ENCODE measurements around the gene AGO3.

AGO3 gene

DNA sequence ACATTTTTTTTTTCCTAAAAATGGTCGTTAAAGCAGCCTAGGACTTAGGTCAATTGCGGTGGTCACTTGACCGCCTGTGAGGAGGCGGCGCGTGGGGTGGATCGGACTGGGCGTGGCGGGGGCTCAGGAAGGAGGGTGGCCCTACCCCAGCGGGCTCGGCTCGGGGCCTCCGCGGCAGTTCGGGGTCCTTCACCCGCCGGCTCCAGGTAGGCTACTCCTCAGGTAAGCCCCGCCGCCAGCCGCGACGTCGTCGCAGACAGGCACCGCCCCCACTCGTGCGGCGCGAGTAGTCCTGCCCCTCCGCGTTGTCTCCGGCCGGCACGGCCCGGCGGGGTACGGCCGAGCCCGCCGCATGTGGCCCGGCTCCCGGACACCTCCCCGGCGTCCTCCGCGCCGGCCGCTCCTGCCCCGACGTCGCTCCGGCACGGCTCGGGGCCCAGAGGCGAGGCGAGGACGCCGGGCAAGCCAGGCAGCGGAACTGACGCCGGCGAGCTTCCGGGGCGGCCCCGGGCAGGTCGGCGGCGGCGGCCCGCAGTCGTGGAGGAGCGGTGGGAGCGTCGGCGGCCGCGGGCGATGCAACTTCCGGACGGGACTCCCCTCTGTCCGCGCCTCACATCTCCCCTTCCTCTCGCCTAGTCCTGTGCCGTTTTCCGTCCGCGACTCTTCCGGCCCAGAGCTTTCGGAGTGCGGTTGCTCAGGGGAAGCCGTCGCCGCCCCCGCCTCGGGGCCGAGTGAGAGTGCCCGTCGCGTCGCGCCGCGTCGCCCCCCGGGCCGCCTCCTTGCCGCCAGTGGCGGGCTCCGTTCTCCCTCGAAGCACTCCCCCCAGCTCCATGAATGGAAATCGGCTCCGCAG, at the start of gene AGO3:
TSS of gene AGO3 (plus strand) at position 513 of the 853 bp plus-strand sequence. CDS start at position 835, 322 bp downstream.
- TF ChIP-seq ESRRG (CRISPR knock-in tag; IDR thresholded peaks at IDR 0.05): no peak
- no peak for TF ChIP-seq OSR1 (CRISPR knock-in tag; IDR thresholded peaks at IDR 0.05)
- TF ChIP-seq, protein P1, sequence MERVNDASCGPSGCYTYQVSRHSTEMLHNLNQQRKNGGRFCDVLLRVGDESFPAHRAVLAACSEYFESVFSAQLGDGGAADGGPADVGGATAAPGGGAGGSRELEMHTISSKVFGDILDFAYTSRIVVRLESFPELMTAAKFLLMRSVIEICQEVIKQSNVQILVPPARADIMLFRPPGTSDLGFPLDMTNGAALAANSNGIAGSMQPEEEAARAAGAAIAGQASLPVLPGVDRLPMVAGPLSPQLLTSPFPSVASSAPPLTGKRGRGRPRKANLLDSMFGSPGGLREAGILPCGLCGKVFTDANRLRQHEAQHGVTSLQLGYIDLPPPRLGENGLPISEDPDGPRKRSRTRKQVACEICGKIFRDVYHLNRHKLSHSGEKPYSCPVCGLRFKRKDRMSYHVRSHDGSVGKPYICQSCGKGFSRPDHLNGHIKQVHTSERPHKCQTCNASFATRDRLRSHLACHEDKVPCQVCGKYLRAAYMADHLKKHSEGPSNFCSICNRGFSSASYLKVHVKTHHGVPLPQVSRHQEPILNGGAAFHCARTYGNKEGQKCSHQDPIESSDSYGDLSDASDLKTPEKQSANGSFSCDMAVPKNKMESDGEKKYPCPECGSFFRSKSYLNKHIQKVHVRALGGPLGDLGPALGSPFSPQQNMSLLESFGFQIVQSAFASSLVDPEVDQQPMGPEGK (CRISPR knock-in tag; IDR thresholded peaks at IDR 0.05; ENCODE audit: borderline replicate concordance): no peak
- TF ChIP-seq, protein P2, sequence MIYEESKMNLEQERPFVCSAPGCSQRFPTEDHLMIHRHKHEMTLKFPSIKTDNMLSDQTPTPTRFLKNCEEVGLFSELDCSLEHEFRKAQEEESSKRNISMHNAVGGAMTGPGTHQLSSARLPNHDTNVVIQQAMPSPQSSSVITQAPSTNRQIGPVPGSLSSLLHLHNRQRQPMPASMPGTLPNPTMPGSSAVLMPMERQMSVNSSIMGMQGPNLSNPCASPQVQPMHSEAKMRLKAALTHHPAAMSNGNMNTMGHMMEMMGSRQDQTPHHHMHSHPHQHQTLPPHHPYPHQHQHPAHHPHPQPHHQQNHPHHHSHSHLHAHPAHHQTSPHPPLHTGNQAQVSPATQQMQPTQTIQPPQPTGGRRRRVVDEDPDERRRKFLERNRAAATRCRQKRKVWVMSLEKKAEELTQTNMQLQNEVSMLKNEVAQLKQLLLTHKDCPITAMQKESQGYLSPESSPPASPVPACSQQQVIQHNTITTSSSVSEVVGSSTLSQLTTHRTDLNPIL (CRISPR knock-in tag; IDR thresholded peaks at IDR 0.05; ENCODE audit: low read depth): no peak
- no peak for TF ChIP-seq ZNF8 (CRISPR knock-in tag; IDR thresholded peaks at IDR 0.05)
- TF ChIP-seq ZFP3 (CRISPR knock-in tag; IDR thresholded peaks at IDR 0.05): no peak
- TF ChIP-seq ZNF565 (CRISPR knock-in tag; conservative IDR thresholded peaks at IDR 0.05; ENCODE audit: low read depth): no peak
- TF ChIP-seq SNAI2 (CRISPR knock-in tag; IDR thresholded peaks at IDR 0.05): no peak
- TF ChIP-seq CSDC2 (CRISPR knock-in tag; IDR thresholded peaks at IDR 0.05): 0 out of 2 replicates have a peak, but pooled peaks have one; percentile 70
- TF ChIP-seq, protein P3, sequence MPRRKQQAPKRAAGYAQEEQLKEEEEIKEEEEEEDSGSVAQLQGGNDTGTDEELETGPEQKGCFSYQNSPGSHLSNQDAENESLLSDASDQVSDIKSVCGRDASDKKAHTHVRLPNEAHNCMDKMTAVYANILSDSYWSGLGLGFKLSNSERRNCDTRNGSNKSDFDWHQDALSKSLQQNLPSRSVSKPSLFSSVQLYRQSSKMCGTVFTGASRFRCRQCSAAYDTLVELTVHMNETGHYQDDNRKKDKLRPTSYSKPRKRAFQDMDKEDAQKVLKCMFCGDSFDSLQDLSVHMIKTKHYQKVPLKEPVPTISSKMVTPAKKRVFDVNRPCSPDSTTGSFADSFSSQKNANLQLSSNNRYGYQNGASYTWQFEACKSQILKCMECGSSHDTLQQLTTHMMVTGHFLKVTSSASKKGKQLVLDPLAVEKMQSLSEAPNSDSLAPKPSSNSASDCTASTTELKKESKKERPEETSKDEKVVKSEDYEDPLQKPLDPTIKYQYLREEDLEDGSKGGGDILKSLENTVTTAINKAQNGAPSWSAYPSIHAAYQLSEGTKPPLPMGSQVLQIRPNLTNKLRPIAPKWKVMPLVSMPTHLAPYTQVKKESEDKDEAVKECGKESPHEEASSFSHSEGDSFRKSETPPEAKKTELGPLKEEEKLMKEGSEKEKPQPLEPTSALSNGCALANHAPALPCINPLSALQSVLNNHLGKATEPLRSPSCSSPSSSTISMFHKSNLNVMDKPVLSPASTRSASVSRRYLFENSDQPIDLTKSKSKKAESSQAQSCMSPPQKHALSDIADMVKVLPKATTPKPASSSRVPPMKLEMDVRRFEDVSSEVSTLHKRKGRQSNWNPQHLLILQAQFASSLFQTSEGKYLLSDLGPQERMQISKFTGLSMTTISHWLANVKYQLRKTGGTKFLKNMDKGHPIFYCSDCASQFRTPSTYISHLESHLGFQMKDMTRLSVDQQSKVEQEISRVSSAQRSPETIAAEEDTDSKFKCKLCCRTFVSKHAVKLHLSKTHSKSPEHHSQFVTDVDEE (CRISPR knock-in tag; IDR thresholded peaks at IDR 0.05): 0 out of 2 replicates have a peak, but pooled peaks have one; percentile 6
- no peak for TF ChIP-seq RARB (CRISPR knock-in tag; IDR thresholded peaks at IDR 0.05)
- TF ChIP-seq GLIS3 (CRISPR knock-in tag; IDR thresholded peaks at IDR 0.05): peak; percentile 6; the same call in 1 of the 2 replicates
- TF ChIP-seq, protein P4, sequence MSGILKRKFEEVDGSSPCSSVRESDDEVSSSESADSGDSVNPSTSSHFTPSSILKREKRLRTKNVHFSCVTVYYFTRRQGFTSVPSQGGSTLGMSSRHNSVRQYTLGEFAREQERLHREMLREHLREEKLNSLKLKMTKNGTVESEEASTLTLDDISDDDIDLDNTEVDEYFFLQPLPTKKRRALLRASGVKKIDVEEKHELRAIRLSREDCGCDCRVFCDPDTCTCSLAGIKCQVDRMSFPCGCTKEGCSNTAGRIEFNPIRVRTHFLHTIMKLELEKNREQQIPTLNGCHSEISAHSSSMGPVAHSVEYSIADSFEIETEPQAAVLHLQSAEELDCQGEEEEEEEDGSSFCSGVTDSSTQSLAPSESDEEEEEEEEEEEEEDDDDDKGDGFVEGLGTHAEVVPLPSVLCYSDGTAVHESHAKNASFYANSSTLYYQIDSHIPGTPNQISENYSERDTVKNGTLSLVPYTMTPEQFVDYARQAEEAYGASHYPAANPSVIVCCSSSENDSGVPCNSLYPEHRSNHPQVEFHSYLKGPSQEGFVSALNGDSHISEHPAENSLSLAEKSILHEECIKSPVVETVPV (CRISPR knock-in tag; IDR thresholded peaks at IDR 0.05): no peak
- peak; percentile 91 for ATAC-seq

DNA sequence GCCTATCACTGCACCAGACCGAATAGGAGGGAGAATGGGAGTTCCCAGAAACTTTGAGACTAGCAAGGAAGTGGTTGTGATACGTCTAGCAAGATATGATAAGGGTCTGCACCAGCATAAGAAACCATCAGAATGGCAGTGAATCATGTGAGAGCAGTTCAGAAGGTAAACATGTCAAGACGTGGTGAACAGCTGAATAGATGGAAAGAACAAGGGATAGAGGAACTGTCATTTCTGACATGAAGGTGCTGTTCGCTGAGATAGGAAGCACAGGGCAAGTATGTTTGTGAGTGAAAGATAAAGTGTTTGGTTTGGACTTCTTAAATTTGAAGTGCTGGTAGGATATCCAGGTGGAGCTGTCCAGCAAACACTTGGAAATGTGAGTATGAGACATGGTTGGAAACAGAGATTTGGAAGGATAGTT, 49.0 kb upstream of the AGO3 start:
- TF ChIP-seq, protein P2 (CRISPR knock-in tag; IDR thresholded peaks at IDR 0.05; ENCODE audit: low read depth): no peak
- TF ChIP-seq ZC3H10 (CRISPR knock-in tag; IDR thresholded peaks at IDR 0.05): no peak
- TF ChIP-seq OSR1 (CRISPR knock-in tag; IDR thresholded peaks at IDR 0.05): no peak
- no peak for TF ChIP-seq ZNF565 (CRISPR knock-in tag; conservative IDR thresholded peaks at IDR 0.05; ENCODE audit: low read depth)
- no peak for TF ChIP-seq TCF4 (CRISPR knock-in tag; IDR thresholded peaks at IDR 0.05; ENCODE audit: borderline replicate concordance)
- TF ChIP-seq, protein P5, sequence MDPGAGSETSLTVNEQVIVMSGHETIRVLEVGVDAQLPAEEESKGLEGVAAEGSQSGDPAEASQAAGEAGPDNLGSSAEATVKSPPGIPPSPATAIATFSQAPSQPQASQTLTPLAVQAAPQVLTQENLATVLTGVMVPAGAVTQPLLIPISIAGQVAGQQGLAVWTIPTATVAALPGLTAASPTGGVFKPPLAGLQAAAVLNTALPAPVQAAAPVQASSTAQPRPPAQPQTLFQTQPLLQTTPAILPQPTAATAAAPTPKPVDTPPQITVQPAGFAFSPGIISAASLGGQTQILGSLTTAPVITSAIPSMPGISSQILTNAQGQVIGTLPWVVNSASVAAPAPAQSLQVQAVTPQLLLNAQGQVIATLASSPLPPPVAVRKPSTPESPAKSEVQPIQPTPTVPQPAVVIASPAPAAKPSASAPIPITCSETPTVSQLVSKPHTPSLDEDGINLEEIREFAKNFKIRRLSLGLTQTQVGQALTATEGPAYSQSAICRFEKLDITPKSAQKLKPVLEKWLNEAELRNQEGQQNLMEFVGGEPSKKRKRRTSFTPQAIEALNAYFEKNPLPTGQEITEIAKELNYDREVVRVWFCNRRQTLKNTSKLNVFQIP (CRISPR knock-in tag; IDR thresholded peaks at IDR 0.05; ENCODE audit: borderline replicate concordance, low read depth): no peak
- no peak for TF ChIP-seq PPARA (CRISPR knock-in tag; IDR thresholded peaks at IDR 0.05; ENCODE audit: borderline replicate concordance)
- no peak for TF ChIP-seq BACH2 (CRISPR knock-in tag; IDR thresholded peaks at IDR 0.05; ENCODE audit: borderline replicate concordance)
- TF ChIP-seq, protein P4 (CRISPR knock-in tag; IDR thresholded peaks at IDR 0.05): no peak
- no peak for ATAC-seq

Data from SK-N-SH treated with all-trans-retinoic acid at 6 μM for 48 hours (cell line).